ENCODE results near the gene S100A11. TPM values are rescaled to one million over a fixed set of nuclear protein-coding genes. Genes with fewer than 3 reads are reported as not detected.

Gene S100A11
- total RNA-seq, 1 experiment from 2014 or later = 302 TPM

GRCh38 chr1:152009691-152010090 is 27.1 kb downstream of the S100A11 start:
- H2BK120ac ChIP-seq (ENCODE audit: low read depth, low read length, poor library complexity, severe bottlenecking) = no peak overlapping the region
- no peaks in the 10 kb centered on the region for H3K27me3 ChIP-seq (ENCODE audit: insufficient read depth, low read length)
- H3K4me2 ChIP-seq (ENCODE audit: insufficient read depth, insufficient read length, low read length) = no peak overlapping the region
- no peak overlapping the region for H3K4me3 Mint-ChIP-seq
- H3K23me2 ChIP-seq (ENCODE audit: insufficient read length, low read depth, low read length, poor library complexity, severe bottlenecking) = no peaks in the 10 kb centered on the region
- no peak overlapping the region for H2AFZ ChIP-seq (ENCODE audit: low read length)
- H3K4me1 ChIP-seq (ENCODE audit: insufficient read depth, low read length) = 0 out of 2 replicates have a peak, but pooled peaks cover 4% of the 10 kb centered on the region
- no peak overlapping the region for H3K4ac ChIP-seq (ENCODE audit: low read depth, low read length)
- peaks cover 5% of the 10 kb centered on the region; the same call in 1 of the 2 replicates for H3K27me3 Mint-ChIP-seq (ENCODE audit: low read depth)
- H3K23ac ChIP-seq (ENCODE audit: insufficient read length, low read depth, low read length) = no peak overlapping the region
- no peak overlapping the region for H3T11ph ChIP-seq (ENCODE audit: low read length)
- peaks cover 4 to 15% of the 10 kb centered on the region in 2 experiments for H3K4me1 Mint-ChIP-seq
- TF ChIP-seq CTCF (conservative IDR thresholded peaks at IDR 0.05) = no peak
- H3K27ac ChIP-seq (ENCODE audit: insufficient read length, low read depth, low read length) = no peak overlapping the region
- H3K36me3 Mint-ChIP-seq (ENCODE audit: insufficient read depth in 1 of 3, low read depth in 3 of 3) = no peaks in the 10 kb centered on the region
- H3K79me2 ChIP-seq (ENCODE audit: insufficient read depth, low read length) = no peaks in the 10 kb centered on the region
- no peak overlapping the region for H3K27ac Mint-ChIP-seq
- H3K9ac ChIP-seq (ENCODE audit: extremely low read depth, insufficient read length, low read length) = no peak overlapping the region
- H3K79me1 ChIP-seq (ENCODE audit: insufficient read depth, low read depth, low read length, poor library complexity, severe bottlenecking) = no peaks in the 10 kb centered on the region
- H2BK15ac ChIP-seq (ENCODE audit: low read depth, low read length) = no peak overlapping the region
- no peak overlapping the region for H2AK5ac ChIP-seq (ENCODE audit: insufficient read length, low read length)
- no CpG with 5 or more reads among the region's 1 CpG for WGBS (ENCODE audit: extremely low coverage, insufficient read length, low lambda C conversion rate)
- H3K9me3 ChIP-seq (ENCODE audit: control insufficient read depth, low read depth, low read length) = no peaks in the 10 kb centered on the region
- no peaks in the 10 kb centered on the region for H3K9me3 Mint-ChIP-seq
- no peak overlapping the region for H4K8ac ChIP-seq (replicated peaks; ENCODE audit: insufficient read length, low read depth, low read length)
- no peaks in the 10 kb centered on the region for H4K20me1 ChIP-seq (ENCODE audit: control insufficient read depth, insufficient read depth, insufficient read length)
- no peak overlapping the region for H4K91ac ChIP-seq (ENCODE audit: insufficient read length, low read depth, low read length)
- no peak overlapping the region for H4K5ac ChIP-seq (ENCODE audit: insufficient read length, low read depth, low read length)
- H3K18ac ChIP-seq (ENCODE audit: insufficient read length, low read depth, low read length) = no peak overlapping the region
- H3K14ac ChIP-seq (ENCODE audit: insufficient read depth, low read length) = no peak overlapping the region
- no peak overlapping the region for H3K56ac ChIP-seq (ENCODE audit: insufficient read length, low read depth, low read length)
- H2BK20ac ChIP-seq (ENCODE audit: low read depth, low read length, poor library complexity, severe bottlenecking) = no peak overlapping the region
- no peak overlapping the region for H2BK5ac ChIP-seq (ENCODE audit: insufficient read length, low read length)
- DNase-seq = no peak
- no peak overlapping the region for H2BK12ac ChIP-seq (ENCODE audit: insufficient read length, low read depth, low read length)
